Measurements from ENCODE around the gene SLC25A26.

Gene SLC25A26

DNA sequence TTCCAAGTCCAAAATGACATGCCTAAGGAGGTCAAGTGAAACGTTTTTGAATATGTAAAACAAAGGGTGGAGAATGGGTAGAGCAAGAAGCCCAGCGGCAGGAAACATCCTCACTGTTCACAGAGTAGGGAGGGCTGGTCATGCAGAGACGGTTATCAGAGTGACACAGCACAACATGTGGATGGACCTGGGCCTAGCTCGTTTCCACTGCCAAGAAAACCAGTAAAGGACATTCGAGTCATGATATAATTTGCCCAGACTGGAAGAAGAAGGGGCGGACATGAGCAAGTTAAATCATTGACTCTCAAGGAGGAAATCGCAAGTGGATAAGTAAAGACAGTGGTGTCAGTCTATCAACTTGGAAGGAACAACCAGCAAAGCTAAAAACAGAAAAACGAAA, 190.7 kb downstream of the SLC25A26 start:
- Histone ChIP-seq H3K27ac (peak overlapping the region in 1 of 2 donors; percentile 28), H3K4me3 (no peak overlapping the region)
- peak; percentile 53 for DNase-seq (ENCODE audit: low spot score)
- TF ChIP-seq, protein P1, sequence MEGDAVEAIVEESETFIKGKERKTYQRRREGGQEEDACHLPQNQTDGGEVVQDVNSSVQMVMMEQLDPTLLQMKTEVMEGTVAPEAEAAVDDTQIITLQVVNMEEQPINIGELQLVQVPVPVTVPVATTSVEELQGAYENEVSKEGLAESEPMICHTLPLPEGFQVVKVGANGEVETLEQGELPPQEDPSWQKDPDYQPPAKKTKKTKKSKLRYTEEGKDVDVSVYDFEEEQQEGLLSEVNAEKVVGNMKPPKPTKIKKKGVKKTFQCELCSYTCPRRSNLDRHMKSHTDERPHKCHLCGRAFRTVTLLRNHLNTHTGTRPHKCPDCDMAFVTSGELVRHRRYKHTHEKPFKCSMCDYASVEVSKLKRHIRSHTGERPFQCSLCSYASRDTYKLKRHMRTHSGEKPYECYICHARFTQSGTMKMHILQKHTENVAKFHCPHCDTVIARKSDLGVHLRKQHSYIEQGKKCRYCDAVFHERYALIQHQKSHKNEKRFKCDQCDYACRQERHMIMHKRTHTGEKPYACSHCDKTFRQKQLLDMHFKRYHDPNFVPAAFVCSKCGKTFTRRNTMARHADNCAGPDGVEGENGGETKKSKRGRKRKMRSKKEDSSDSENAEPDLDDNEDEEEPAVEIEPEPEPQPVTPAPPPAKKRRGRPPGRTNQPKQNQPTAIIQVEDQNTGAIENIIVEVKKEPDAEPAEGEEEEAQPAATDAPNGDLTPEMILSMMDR (IDR thresholded peaks at IDR 0.05): no peak

DNA sequence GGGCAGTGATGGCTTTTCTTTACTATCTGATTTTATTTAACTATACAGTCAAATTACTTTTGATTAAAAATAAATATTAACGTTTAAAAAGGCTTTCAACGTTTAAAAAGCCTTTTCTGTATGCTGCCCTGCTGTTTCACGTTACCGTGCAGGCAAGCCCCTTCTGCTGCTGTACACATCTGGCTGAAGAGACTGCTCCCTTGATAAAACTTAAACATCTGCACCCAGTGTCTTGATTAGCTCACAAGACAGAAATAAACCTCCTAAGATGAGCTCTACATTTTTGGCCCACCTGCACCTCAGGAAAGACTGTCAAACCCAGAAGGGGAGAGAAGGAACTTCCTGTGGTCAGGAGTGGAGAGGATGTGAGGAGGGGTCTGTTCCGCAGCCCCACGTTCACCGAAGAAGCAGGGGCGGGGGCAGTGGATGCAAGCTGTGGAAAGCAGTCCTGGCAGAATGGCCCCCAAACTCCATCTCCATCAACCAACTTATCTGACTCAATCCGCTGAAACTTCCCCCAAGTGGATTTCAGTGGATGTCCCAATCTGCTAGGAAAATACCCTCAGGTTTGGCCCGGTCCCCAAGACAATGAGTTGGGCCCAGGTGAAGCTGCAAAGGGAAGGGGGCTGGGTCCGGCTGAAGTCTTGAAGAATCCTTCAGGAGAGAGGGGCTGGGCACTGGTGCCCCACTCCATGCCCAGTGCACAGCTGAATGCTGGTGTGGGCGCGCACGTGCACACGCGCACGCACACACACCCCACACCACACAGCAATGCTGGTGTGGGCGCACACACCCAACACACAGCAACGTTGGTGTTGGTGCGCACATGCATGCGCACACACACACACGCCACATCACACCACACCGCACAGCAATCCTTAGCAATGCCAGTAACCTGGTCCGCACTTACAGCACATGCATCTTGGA, 191.4 kb downstream of the SLC25A26 start:
- no peak overlapping the region for H3K4me3 ChIP-seq
- peak; percentile 56 for DNase-seq (ENCODE audit: low spot score)
- peak overlapping the region in 1 of 2 donors; percentile 13 for H3K27ac ChIP-seq
- TF ChIP-seq, protein P1 (IDR thresholded peaks at IDR 0.05): no peak

DNA sequence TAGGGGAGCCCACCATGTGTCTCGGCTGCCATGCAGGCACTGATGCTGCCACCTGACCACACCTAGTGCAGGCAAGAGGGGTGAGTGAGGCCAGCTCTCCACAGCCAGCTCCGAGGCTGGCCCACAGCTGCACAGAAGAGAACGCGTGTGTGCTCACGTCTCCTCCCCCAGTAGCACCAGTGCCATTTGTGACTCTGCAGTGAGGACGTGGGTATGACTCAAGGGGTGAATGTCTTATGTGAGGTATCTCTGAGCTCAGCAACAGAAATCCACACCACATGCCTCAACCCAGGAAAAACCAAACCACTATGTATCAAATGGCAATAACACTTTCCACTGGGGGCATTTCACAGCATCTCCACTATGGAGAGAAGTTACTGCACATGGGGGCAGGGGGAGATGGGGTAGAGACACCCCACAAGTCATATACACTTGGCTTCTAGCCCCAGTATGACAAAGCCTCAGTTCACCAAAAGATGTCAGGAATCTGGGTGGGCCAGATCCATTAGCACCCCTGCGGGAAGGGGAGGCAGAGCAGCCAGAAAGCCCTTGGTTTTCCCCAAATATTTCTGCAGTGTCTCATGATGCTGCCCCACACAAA, 192.4 kb downstream of the SLC25A26 start:
- Histone ChIP-seq H3K27ac (peak overlapping the region in 1 of 2 donors; percentile 13), H3K4me3 (no peak overlapping the region)
- TF ChIP-seq, protein P1 (IDR thresholded peaks at IDR 0.05): no peak
- peak; percentile 49 for DNase-seq (ENCODE audit: low spot score)

DNA sequence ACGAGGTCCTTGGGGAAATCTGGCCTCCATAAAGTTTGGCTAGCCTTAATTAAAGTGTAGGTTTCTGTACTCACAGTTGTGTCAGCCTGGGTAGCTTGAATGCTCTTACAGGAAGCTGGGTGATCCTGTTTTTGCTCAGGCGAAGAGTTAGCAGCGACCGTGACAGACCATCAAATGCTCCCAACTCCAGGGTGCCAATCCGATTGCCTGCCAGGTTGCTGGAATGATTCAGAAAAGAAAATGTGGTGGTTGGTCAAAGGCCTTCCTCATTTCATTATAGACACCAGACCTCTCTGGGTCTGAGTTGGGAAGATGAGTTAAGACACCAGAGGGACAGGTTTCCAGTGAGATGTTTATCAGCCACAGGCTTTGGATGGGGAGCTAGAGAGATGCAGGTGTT, 194.0 kb downstream of the SLC25A26 start:
- TF ChIP-seq, protein P1 (IDR thresholded peaks at IDR 0.05): no peak
- Histone ChIP-seq H3K27ac (no peak overlapping the region), H3K4me3 (no peak overlapping the region)
- no peak for DNase-seq (ENCODE audit: low spot score)

DNA sequence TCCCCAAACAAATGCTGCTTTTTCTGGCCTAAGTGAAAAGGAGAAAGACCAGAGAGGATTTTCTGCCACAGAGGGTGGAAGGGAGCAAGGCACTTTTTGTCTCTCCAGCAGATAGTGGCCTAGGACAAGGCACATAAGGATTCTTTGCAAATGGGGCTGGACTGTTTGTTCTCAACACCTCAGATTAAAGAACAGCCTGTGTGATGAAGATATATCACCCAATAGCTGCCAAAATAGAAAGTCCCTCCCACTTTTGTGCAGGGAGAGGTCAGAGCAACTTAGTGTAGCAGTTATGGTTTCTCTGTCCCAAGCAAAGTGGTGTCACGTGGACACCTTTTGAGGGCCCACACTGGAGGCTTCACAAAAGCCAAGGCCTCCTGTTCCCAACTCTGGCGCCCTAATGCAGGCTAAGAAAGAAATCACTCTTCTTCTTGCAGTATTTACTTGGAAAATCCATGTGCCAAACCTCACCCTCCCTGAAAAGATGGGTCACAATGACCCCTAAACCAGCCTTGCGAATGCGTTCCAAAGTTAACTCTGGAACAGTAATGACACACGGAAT, 195.1 kb downstream of the SLC25A26 start:
- no peak for DNase-seq (ENCODE audit: low spot score)
- TF ChIP-seq, protein P1 (IDR thresholded peaks at IDR 0.05): no peak
- no peak overlapping the region for H3K4me3 ChIP-seq
- peak overlapping the region in 1 of 2 donors; percentile 35 for H3K27ac ChIP-seq

GRCh38 chr3:66416556-66417304, 195.9 kb downstream of the SLC25A26 start:
- Histone ChIP-seq H3K27ac (peak overlapping the region in 1 of 2 donors; percentile 35), H3K4me3 (no peak overlapping the region)
- TF ChIP-seq, protein P1 (IDR thresholded peaks at IDR 0.05): no peak
- DNase-seq (ENCODE audit: low spot score): peak; percentile 64
